ENCODE results near the gene COL9A1. TPM values are rescaled to one million over a fixed set of nuclear protein-coding genes. Genes with fewer than 3 reads are reported as not detected.
A peak's percentile ranks its signal among the peaks of the same experiment; 100 is the strongest.

Gene COL9A1
- total RNA-seq, 1 experiment from 2014 or later, result 7.8 TPM

GRCh38 chr6:70225055-70225454, 77.8 kb downstream of the COL9A1 start:
- Histone ChIP-seq H3K14ac (ENCODE audit: insufficient read depth, low read length) (no peak overlapping the region), H3K79me1 (ENCODE audit: insufficient read depth, low read depth, low read length, poor library complexity, severe bottlenecking) (no peaks in the 10 kb centered on the region), H3K9me3 (ENCODE audit: control insufficient read depth, low read depth, low read length) (no peaks in the 10 kb centered on the region), H3K4me2 (ENCODE audit: insufficient read depth, insufficient read length, low read length) (no peak overlapping the region), H2BK5ac (ENCODE audit: insufficient read length, low read length) (no peak overlapping the region), H3K23ac (ENCODE audit: insufficient read length, low read depth, low read length) (no peak overlapping the region), H3T11ph (ENCODE audit: low read length) (no peak overlapping the region), H2BK15ac (ENCODE audit: low read depth, low read length) (no peak overlapping the region), H3K27me3 (ENCODE audit: insufficient read depth, low read length) (no peaks in the 10 kb centered on the region), H3K79me2 (ENCODE audit: insufficient read depth, low read length) (no peaks in the 10 kb centered on the region), H4K20me1 (ENCODE audit: control insufficient read depth, insufficient read depth, insufficient read length) (no peaks in the 10 kb centered on the region), H2BK20ac (ENCODE audit: low read depth, low read length, poor library complexity, severe bottlenecking) (no peak overlapping the region), H4K8ac (replicated peaks; ENCODE audit: insufficient read length, low read depth, low read length) (no peak overlapping the region), H3K4ac (ENCODE audit: low read depth, low read length) (no peak overlapping the region), H3K27ac (ENCODE audit: insufficient read length, low read depth, low read length) (no peak overlapping the region), H2BK12ac (ENCODE audit: insufficient read length, low read depth, low read length) (no peak overlapping the region), H2AFZ (ENCODE audit: low read length) (no peak overlapping the region), H3K23me2 (ENCODE audit: insufficient read length, low read depth, low read length, poor library complexity, severe bottlenecking) (no peaks in the 10 kb centered on the region), H2BK120ac (ENCODE audit: low read depth, low read length, poor library complexity, severe bottlenecking) (no peak overlapping the region), H3K4me1 (ENCODE audit: insufficient read depth, low read length) (peaks cover 2% of the 10 kb centered on the region; the same call in 1 of the 2 replicates), H4K91ac (ENCODE audit: insufficient read length, low read depth, low read length) (no peak overlapping the region), H3K18ac (ENCODE audit: insufficient read length, low read depth, low read length) (no peak overlapping the region), H3K9ac (ENCODE audit: extremely low read depth, insufficient read length, low read length) (no peak overlapping the region), H2AK5ac (ENCODE audit: insufficient read length, low read length) (no peak overlapping the region), H3K56ac (ENCODE audit: insufficient read length, low read depth, low read length) (no peak overlapping the region), H4K5ac (ENCODE audit: insufficient read length, low read depth, low read length) (no peak overlapping the region)
- WGBS (ENCODE audit: extremely low coverage, insufficient read length, low lambda C conversion rate), result no CpG with 5 or more reads among the region's 2 CpGs
- peak overlapping the region in 2 of 3 experiments; percentile 89; a peak in 3 of 7 replicates for H3K27ac Mint-ChIP-seq
- DNase-seq, result no peak
- H3K36me3 Mint-ChIP-seq (ENCODE audit: insufficient read depth in 1 of 3, low read depth in 3 of 3), result no peaks in the 10 kb centered on the region
- TF ChIP-seq, protein P1, sequence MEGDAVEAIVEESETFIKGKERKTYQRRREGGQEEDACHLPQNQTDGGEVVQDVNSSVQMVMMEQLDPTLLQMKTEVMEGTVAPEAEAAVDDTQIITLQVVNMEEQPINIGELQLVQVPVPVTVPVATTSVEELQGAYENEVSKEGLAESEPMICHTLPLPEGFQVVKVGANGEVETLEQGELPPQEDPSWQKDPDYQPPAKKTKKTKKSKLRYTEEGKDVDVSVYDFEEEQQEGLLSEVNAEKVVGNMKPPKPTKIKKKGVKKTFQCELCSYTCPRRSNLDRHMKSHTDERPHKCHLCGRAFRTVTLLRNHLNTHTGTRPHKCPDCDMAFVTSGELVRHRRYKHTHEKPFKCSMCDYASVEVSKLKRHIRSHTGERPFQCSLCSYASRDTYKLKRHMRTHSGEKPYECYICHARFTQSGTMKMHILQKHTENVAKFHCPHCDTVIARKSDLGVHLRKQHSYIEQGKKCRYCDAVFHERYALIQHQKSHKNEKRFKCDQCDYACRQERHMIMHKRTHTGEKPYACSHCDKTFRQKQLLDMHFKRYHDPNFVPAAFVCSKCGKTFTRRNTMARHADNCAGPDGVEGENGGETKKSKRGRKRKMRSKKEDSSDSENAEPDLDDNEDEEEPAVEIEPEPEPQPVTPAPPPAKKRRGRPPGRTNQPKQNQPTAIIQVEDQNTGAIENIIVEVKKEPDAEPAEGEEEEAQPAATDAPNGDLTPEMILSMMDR (conservative IDR thresholded peaks at IDR 0.05), result no peak
- H3K4me1 Mint-ChIP-seq, result peaks cover 10 to 11% of the 10 kb centered on the region in 2 experiments
- no peak overlapping the region for H3K4me3 Mint-ChIP-seq
- no peaks in the 10 kb centered on the region for H3K27me3 Mint-ChIP-seq (ENCODE audit: low read depth)
- no peaks in the 10 kb centered on the region for H3K9me3 Mint-ChIP-seq

Data from H9 (cell line).